DMS53 treated with DMSO at 0.1 percent for 48 hours (cell line): Measurements from ENCODE around the gene STIM2.

Source experiments
- DNase-seq: peaks from one replicate; lab custom pipeline; 2025; ENCODE audit not compliant: unreplicated experiment; lab: John Stamatoyannopoulos, UW

STIM2 gene

GRCh38 chr4:26896636-26897035 is 36.0 kb downstream of the STIM2 start:
- DNase-seq = no peak

GRCh38 chr4:26899991-26900390 is 39.4 kb downstream of the STIM2 start:
- no peak for DNase-seq

GRCh38 chr4:26900765-26901164 is 40.1 kb downstream of the STIM2 start:
- DNase-seq = no peak

- DNase-seq = no peak
These were observed 44.5 kb downstream of the STIM2 start for GRCh38 chr4:26905172-26905571.

- DNase-seq = no peak
These were observed 47.3 kb downstream of the STIM2 start for GRCh38 chr4:26907731-26908599.

GRCh38 chr4:26909369-26909768 is 48.7 kb downstream of the STIM2 start:
- no peak for DNase-seq

GRCh38 chr4:26911254-26911653 is 50.6 kb downstream of the STIM2 start:
- no peak for DNase-seq

- no peak for DNase-seq
These were observed 51.4 kb downstream of the STIM2 start for GRCh38 chr4:26912069-26912468.

GRCh38 chr4:26912810-26913209 is 52.2 kb downstream of the STIM2 start:
- no peak for DNase-seq

GRCh38 chr4:26916195-26916594 is 55.6 kb downstream of the STIM2 start:
- no peak for DNase-seq

GRCh38 chr4:26930964-26931363 is 70.3 kb downstream of the STIM2 start:
- DNase-seq = no peak

GRCh38 chr4:26931451-26931850 is 70.8 kb downstream of the STIM2 start:
- DNase-seq = no peak

GRCh38 chr4:26931966-26932365 is 71.3 kb downstream of the STIM2 start:
- DNase-seq = no peak

GRCh38 chr4:26935397-26935796 is 74.8 kb downstream of the STIM2 start:
- DNase-seq = no peak

GRCh38 chr4:26936284-26937065 is 75.8 kb downstream of the STIM2 start:
- no peak for DNase-seq

- no peak for DNase-seq
These were observed 76.5 kb downstream of the STIM2 start for GRCh38 chr4:26937139-26937538.

- no peak for DNase-seq
These were observed 76.9 kb downstream of the STIM2 start for GRCh38 chr4:26937567-26937966.

GRCh38 chr4:26938516-26938915 is 77.9 kb downstream of the STIM2 start:
- no peak for DNase-seq

GRCh38 chr4:26941951-26942350 is 81.3 kb downstream of the STIM2 start:
- no peak for DNase-seq

- no peak for DNase-seq
These were observed 82.2 kb downstream of the STIM2 start for GRCh38 chr4:26942871-26943270.

GRCh38 chr4:26943391-26943790 is 82.8 kb downstream of the STIM2 start:
- no peak for DNase-seq

GRCh38 chr4:26945794-26946193 is 85.2 kb downstream of the STIM2 start:
- DNase-seq = no peak
